GM23248 (cell line): ENCODE measurements around the gene KRT23. TPM values are rescaled to one million over a fixed set of nuclear protein-coding genes. Genes with fewer than 3 reads are reported as not detected.
A peak's percentile ranks its signal among the peaks of the same experiment; 100 is the strongest.

ENCODE experiments used
- DNase-seq: peaks from one replicate; pipeline ENCODE4 v3.0.0-alpha.2; 2015
- H2AFZ ChIP-seq: fragments of 200-600 bp; sonication (generic); 2 replicates; pipeline ENCODE4 v1.6.1; 2016; ENCODE audit warnings: antibody characterized with exemption
- H3F3A ChIP-seq: fragments of 200-600 bp; sonication (generic); 2 replicates; pipeline ENCODE4 v1.6.1; 2016; ENCODE audit warnings: mild to moderate bottlenecking, antibody characterized with exemption, mixed run types; ENCODE audit not compliant: insufficient read depth
- H3K27ac ChIP-seq: fragments of 200-600 bp; sonication (generic); 2 replicates; pipeline ENCODE4 v1.5.1; 2016; ENCODE audit warnings: mild to moderate bottlenecking
- H3K27me3 ChIP-seq: fragments of 200-600 bp; sonication (generic); replicated peaks from 2 replicates; pipeline ENCODE4 v1.6.1; 2016; ENCODE audit warnings: mild to moderate bottlenecking; ENCODE audit not compliant: insufficient read depth
- H3K36me3 ChIP-seq: fragments of 200-600 bp; sonication (generic); 2 replicates; pipeline ENCODE4 v1.6.1; 2016; ENCODE audit warnings: low read depth, mild to moderate bottlenecking
- H3K4me1 ChIP-seq: fragments of 200-600 bp; sonication (generic); 2 replicates; pipeline ENCODE4 v1.6.1; 2016; ENCODE audit warnings: mild to moderate bottlenecking; ENCODE audit not compliant: insufficient read depth
- H3K4me2 ChIP-seq: fragments of 200-600 bp; sonication (generic); one replicate; pipeline ENCODE4 v1.6.1; 2016; ENCODE audit warnings: mild to moderate bottlenecking; ENCODE audit not compliant: unreplicated experiment
- H3K4me3 ChIP-seq: fragments of 200-600 bp; sonication (generic); 2 replicates; pipeline ENCODE4 v1.5.1; 2016; ENCODE audit warnings: mild to moderate bottlenecking
- H3K79me2 ChIP-seq: fragments of 200-600 bp; sonication (generic); 2 replicates; pipeline ENCODE4 v1.6.1; 2016; ENCODE audit warnings: mild to moderate bottlenecking; ENCODE audit not compliant: insufficient read depth
- H3K9ac ChIP-seq: fragments of 200-600 bp; sonication (generic); 2 replicates; pipeline ENCODE4 v1.6.1; 2016; ENCODE audit warnings: mild to moderate bottlenecking
- H3K9me2 ChIP-seq: fragments of 200-600 bp; sonication (generic); 2 replicates; pipeline ENCODE4 v1.6.1; 2016; ENCODE audit warnings: mixed run types, mild to moderate bottlenecking, moderate library complexity; ENCODE audit not compliant: insufficient read depth
- H3K9me3 ChIP-seq: fragments of 200-600 bp; sonication (generic); one replicate; pipeline ENCODE4 v1.6.1; 2017; ENCODE audit warnings: low read depth
- H4K20me1 ChIP-seq: fragments of 200-600 bp; sonication (generic); 2 replicates; pipeline ENCODE4 v1.6.0; 2016; ENCODE audit not compliant: insufficient read depth
- EZH2 ChIP-seq: fragments of 200-600 bp; sonication (generic); IDR thresholded peaks from 2 replicates; pipeline ENCODE4 v1.6.1; 2018; ENCODE audit warnings: antibody characterized with exemption, mild to moderate bottlenecking; ENCODE audit not compliant: insufficient read depth, poor library complexity, severe bottlenecking
- EZH2phosphoT487 ChIP-seq: fragments of 200-600 bp; sonication (generic); IDR thresholded peaks from 2 replicates; pipeline ENCODE4 v1.6.1; 2018; ENCODE audit warnings: antibody characterized with exemption, moderate library complexity, mild to moderate bottlenecking, low read depth; ENCODE audit not compliant: insufficient read depth
- WGBS, 2 experiments: methylation state at CpG; one replicate each; pipeline ENCODE4 v1.1.6; 2015 to 2017; ENCODE audit warnings: low lambda C conversion rate in 2 of 2, low coverage in 1 of 2; ENCODE audit errors: missing lambda C conversion rate in 2 of 2; 5-methylcytosine and 5-hydroxymethylcytosine counted together
- in situ Hi-C: fragments of 300-500 bp; cut with MboI; formaldehyde crosslinking; loops from 2 replicates; pipeline ENCODE4 v1.15.0; 2020
- polyA plus RNA-seq: library from polyadenylated mRNA; unstranded; fragments of >200 nt; fragmentation: Nextera tagmentation; extraction: Ambion mirVana; gene quantifications from 2 replicates; pipeline ENCODE4 v1.2.1, GENCODE V29; 2016
- total RNA-seq: library from RNA; depleted of rRNA; stranded (reverse); fragments of >200 nt; shearing (Covaris generic); gene quantifications from 2 replicates; pipeline ENCODE4 v1.2.3, GENCODE V29; 2014

KRT23 gene
- total and polyA plus RNA-seq, 2 experiments from 2014 or later = not detected

DNA sequence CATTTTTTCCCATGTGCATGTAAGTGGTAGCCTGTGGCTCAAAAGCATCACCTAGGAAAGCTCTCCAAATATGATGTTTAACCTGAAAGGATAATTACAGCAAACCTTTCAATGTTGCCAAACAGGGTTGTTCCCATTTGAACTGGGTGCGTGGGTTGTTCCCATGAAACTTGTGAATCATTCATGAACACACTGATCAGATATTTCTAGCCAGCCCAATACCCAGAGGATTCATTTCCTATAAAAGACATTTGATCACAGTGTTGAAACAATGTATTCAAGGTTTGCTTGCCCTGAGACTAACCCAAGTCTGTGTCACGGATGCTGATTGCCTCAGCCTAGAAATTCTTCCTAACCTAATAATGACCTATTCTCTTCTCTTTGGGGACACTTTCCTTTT, 16.4 kb upstream of the KRT23 start:
- peak; percentile 96 for DNase-seq
- Histone ChIP-seq H3K27me3 (no peaks in the 10 kb centered on the region), H3K79me2 (no peaks in the 10 kb centered on the region), H3K4me2 (peak overlapping the region; percentile 53), H3K9me3 (no peaks in the 10 kb centered on the region), H3F3A (peaks cover 67% of the 10 kb centered on the region), H3K9me2 (no peaks in the 10 kb centered on the region), H3K27ac (peak overlapping the region; percentile 97), H3K4me1 (peaks cover 75% of the 10 kb centered on the region), H2AFZ (no peak overlapping the region), H3K9ac (peak overlapping the region; percentile 71), H3K4me3 (no peak overlapping the region), H4K20me1 (no peaks in the 10 kb centered on the region), H3K36me3 (no peaks in the 10 kb centered on the region)
- 0 to 3% methylated on average over 2 of the region's 2 CpGs for WGBS, 2 experiments
- TF ChIP-seq EZH2 (no peak), EZH2phosphoT487 (no peak)
- in situ Hi-C loops = no loop called here

DNA sequence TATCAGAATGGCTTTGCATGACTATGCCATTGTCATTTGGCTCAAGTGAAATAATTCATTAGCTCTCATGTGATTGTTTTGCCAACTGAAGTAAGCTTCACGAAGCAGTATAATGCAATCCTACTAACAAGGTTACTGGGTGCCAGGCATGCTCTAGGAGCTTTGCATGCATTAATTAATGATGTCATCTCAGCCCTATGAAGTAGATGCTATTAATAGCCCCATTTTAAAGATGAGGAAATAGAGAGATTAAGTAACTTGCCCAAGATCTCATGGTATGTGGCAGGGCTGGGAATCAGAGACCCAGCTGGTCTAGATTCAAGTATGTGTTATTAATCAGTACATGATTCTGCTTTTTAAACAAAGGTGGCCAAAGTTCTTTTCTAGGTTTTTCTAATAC, 15.2 kb upstream of the KRT23 start:
- no peaks in the 10 kb centered on the region for H3K79me2 ChIP-seq
- no peaks in the 10 kb centered on the region for H3K36me3 ChIP-seq
- H3K9me3 ChIP-seq = no peaks in the 10 kb centered on the region
- H3K27ac ChIP-seq = peak overlapping the region; percentile 97
- peak overlapping the region; percentile 71 for H3K9ac ChIP-seq
- H3K9me2 ChIP-seq = no peaks in the 10 kb centered on the region
- H3K4me1 ChIP-seq = peaks cover 62% of the 10 kb centered on the region
- peaks cover 55% of the 10 kb centered on the region for H3F3A ChIP-seq
- in situ Hi-C loops = no loop called here
- TF ChIP-seq EZH2 = no peak
- TF ChIP-seq EZH2phosphoT487 = no peak
- H4K20me1 ChIP-seq = no peaks in the 10 kb centered on the region
- H3K4me3 ChIP-seq = no peak overlapping the region
- H2AFZ ChIP-seq = no peak overlapping the region
- DNase-seq = peak; percentile 95
- H3K4me2 ChIP-seq = peak overlapping the region; percentile 33
- H3K27me3 ChIP-seq = no peaks in the 10 kb centered on the region
- WGBS, 2 experiments = 0% methylated on average over 1 of the region's 1 CpG

- H3K9me2 ChIP-seq = no peaks in the 10 kb centered on the region
- no peaks in the 10 kb centered on the region for H4K20me1 ChIP-seq
- no peak overlapping the region for H2AFZ ChIP-seq
- H3F3A ChIP-seq = peaks cover 50% of the 10 kb centered on the region
- no peaks in the 10 kb centered on the region for H3K27me3 ChIP-seq
- TF ChIP-seq EZH2phosphoT487 (no peak), EZH2 (no peak)
- no peaks in the 10 kb centered on the region for H3K9me3 ChIP-seq
- H3K79me2 ChIP-seq = no peaks in the 10 kb centered on the region
- H3K4me3 ChIP-seq = no peak overlapping the region
- peak overlapping the region; percentile 97 for H3K27ac ChIP-seq
- in situ Hi-C loops = no loop called here
- WGBS, 2 experiments = 85% methylated on average over 2 of the region's 2 CpGs
- H3K4me1 ChIP-seq = peaks cover 57% of the 10 kb centered on the region
- peak overlapping the region; percentile 53 for H3K9ac ChIP-seq
- H3K36me3 ChIP-seq = no peaks in the 10 kb centered on the region
- H3K4me2 ChIP-seq = peak overlapping the region; percentile 4
- DNase-seq = no peak
These were observed 14.7 kb upstream of the KRT23 start for GRCh38 chr17:40952154-40952553.

DNA sequence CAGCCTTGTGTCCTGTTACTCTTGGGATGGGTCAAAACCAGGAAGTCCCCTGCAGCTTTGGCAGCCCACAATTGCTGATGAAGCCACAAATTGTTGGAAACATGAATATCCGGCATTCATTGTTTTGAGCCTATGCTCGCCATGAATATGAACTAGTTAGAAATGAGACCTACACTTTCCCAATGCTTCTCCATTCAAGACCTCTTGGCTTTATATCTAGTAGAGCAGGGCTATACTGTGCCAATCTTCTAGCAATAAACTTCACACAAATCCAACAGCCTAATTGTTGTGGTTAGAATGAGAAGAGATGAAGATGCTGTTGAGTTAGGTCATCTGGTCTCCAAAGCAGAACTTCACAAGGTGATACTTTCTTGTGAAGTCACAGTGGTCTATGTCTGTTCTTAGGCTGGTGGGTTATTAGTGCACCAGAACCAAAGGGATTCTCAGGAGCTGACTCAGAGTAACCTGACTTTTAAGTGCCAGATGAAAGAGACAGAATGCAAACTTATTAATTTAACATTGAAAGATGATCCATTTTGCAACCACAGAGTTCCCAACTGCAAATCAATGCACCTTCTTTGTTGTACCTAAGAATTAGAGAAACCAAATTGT, 13.7 kb upstream of the KRT23 start:
- no peak for DNase-seq
- in situ Hi-C loops = no loop called here
- Histone ChIP-seq H3K9ac (no peak overlapping the region), H3K9me3 (no peaks in the 10 kb centered on the region), H2AFZ (no peak overlapping the region), H3K36me3 (no peaks in the 10 kb centered on the region), H3K9me2 (no peaks in the 10 kb centered on the region), H3K4me2 (no peak overlapping the region), H3K27ac (peak overlapping the region; percentile 97), H3K4me1 (peaks cover 47% of the 10 kb centered on the region), H3K27me3 (no peaks in the 10 kb centered on the region), H3F3A (peaks cover 41% of the 10 kb centered on the region), H3K4me3 (no peak overlapping the region), H3K79me2 (no peaks in the 10 kb centered on the region), H4K20me1 (no peaks in the 10 kb centered on the region)
- TF ChIP-seq EZH2 = no peak
- no peak for TF ChIP-seq EZH2phosphoT487
- 98% methylated on average over 2 of the region's 2 CpGs for WGBS, 2 experiments
